HG02588 (cell line): ENCODE results near the gene VRK1.

ENCODE experiments used
- ATAC-seq: cut with Tn5 transposase; IDR thresholded peaks from one replicate; pipeline ENCODE4 v1.9.1; 2021; ENCODE audit warnings: mild to moderate bottlenecking, moderate library complexity; ENCODE audit not compliant: unreplicated experiment

The VRK1 gene

GRCh38 chr14:96914571-96915128, 117.5 kb downstream of the VRK1 start:
- ATAC-seq = no peak

GRCh38 chr14:96915478-96915877, 118.3 kb downstream of the VRK1 start:
- ATAC-seq = no peak

- ATAC-seq = no peak
Observed at GRCh38 chr14:96916751-96917150, 119.6 kb downstream of the VRK1 start.

- no peak for ATAC-seq
Observed at GRCh38 chr14:96917442-96917963, 120.3 kb downstream of the VRK1 start.

- ATAC-seq = no peak
Observed at GRCh38 chr14:96920023-96920422, 122.8 kb downstream of the VRK1 start.

GRCh38 chr14:96920820-96921219, 123.6 kb downstream of the VRK1 start:
- ATAC-seq = no peak

- ATAC-seq = no peak
Observed at GRCh38 chr14:96922986-96923385, 125.8 kb downstream of the VRK1 start.

- ATAC-seq = no peak
Observed at GRCh38 chr14:96925422-96925821, 128.2 kb downstream of the VRK1 start.

GRCh38 chr14:96926001-96926400, 128.8 kb downstream of the VRK1 start:
- no peak for ATAC-seq

GRCh38 chr14:96928779-96929380, 131.7 kb downstream of the VRK1 start:
- no peak for ATAC-seq

- no peak for ATAC-seq
Observed at GRCh38 chr14:96929950-96930349, 132.8 kb downstream of the VRK1 start.

GRCh38 chr14:96930526-96930925, 133.3 kb downstream of the VRK1 start:
- ATAC-seq = no peak
